Activated T-cell treated with anti-CD3 and anti-CD28 coated beads for 1 hour (primary cell): Measurements from ENCODE around the gene FBXO47.

Experiments
- DNase-seq: peaks from one replicate; pipeline ENCODE4 v3.0.0-alpha.2; 2020; ENCODE audit warnings: low read depth

The FBXO47 gene

GRCh38 chr17:38967290-38967738 is at the start of gene FBXO47:
FBXO47 (minus strand) TSS chr17:38967403; CDS start chr17:38963025, 4,378 bp downstream.
- DNase-seq: peak; percentile 71

GRCh38 chr17:39016193-39017153 is 49.3 kb upstream of the FBXO47 start:
- DNase-seq: no peak

- no peak for DNase-seq
These were observed 48.3 kb upstream of the FBXO47 start for GRCh38 chr17:39015546-39015935.

- DNase-seq: no peak
These were observed 47.8 kb upstream of the FBXO47 start for GRCh38 chr17:39014795-39015545.

GRCh38 chr17:39014044-39014794 is 47.0 kb upstream of the FBXO47 start:
- DNase-seq: no peak

GRCh38 chr17:39012725-39013124 is 45.5 kb upstream of the FBXO47 start:
- no peak for DNase-seq

GRCh38 chr17:39011907-39012468 is 44.8 kb upstream of the FBXO47 start:
- no peak for DNase-seq

- DNase-seq: no peak
These were observed 42.4 kb upstream of the FBXO47 start for GRCh38 chr17:39009581-39010001.

- no peak for DNase-seq
These were observed 41.4 kb upstream of the FBXO47 start for GRCh38 chr17:39008633-39009032.

GRCh38 chr17:39002991-39003715 is 36.0 kb upstream of the FBXO47 start:
- peak; percentile 7 for DNase-seq

- DNase-seq: no peak
These were observed 34.8 kb upstream of the FBXO47 start for GRCh38 chr17:39001703-39002637.

- DNase-seq: no peak
These were observed 32.9 kb upstream of the FBXO47 start for GRCh38 chr17:39000021-39000601.

- DNase-seq: no peak
These were observed 29.6 kb upstream of the FBXO47 start for GRCh38 chr17:38996660-38997337.

GRCh38 chr17:38994026-38994425 is 26.8 kb upstream of the FBXO47 start:
- DNase-seq: no peak

- no peak for DNase-seq
These were observed 17.5 kb upstream of the FBXO47 start for GRCh38 chr17:38984666-38985065.

- peak; percentile 12 for DNase-seq
These were observed 15.9 kb upstream of the FBXO47 start for GRCh38 chr17:38982858-38983746.

- no peak for DNase-seq
These were observed 14.4 kb upstream of the FBXO47 start for GRCh38 chr17:38981636-38982035.
